Measurements from ENCODE around the gene OR51L1.

GRCh38 chr11:5021996-5022395 lies 27.3 kb downstream of the OR51L1 start:
- no peak for TF ChIP-seq PHF8 (conservative IDR thresholded peaks at IDR 0.05; ENCODE audit: low read depth, low read length)
- TF ChIP-seq MAX (IDR thresholded peaks at IDR 0.05): no peak
- no peak for TF ChIP-seq RAD21 (IDR thresholded peaks at IDR 0.05 in 1 of 2, conservative IDR thresholded peaks at IDR 0.05 in 1 of 2; ENCODE audit: low read depth in 2 of 2, low read length in 2 of 2)
- no peak for TF ChIP-seq SP1 (IDR thresholded peaks at IDR 0.05; ENCODE audit: low read depth, low read length)
- TF ChIP-seq CTCF (IDR thresholded peaks at IDR 0.05; ENCODE audit: control extremely low read depth in 1 of 3, insufficient read depth in 1 of 3, low read depth in 1 of 3, low read length in 3 of 3): no peak
- no peak for TF ChIP-seq RFX5 (IDR thresholded peaks at IDR 0.05; ENCODE audit: borderline replicate concordance, low read depth, low read length)
